Memory B cell (primary cell): ENCODE results near the gene EDRF1.

ENCODE experiments used
- ATAC-seq: fragments of 150-1000 bp; cut with Tn5 transposase; 2 replicates; pipeline ENCODE4 v1.10.0; 2021; ENCODE audit warnings: low read depth, mild to moderate bottlenecking, moderate library complexity
- DNase-seq, 2 donors: peaks; one replicate each; pipeline ENCODE4 v3.0.0; 2022; ENCODE audit warnings: low spot score in 2 of 2
- H3K27ac Mint-ChIP-seq: one replicate; pipeline ENCODE4 v1.8.0; 2022; ENCODE audit warnings: mild to moderate bottlenecking, moderate library complexity, mixed read lengths
- H3K27me3 Mint-ChIP-seq: one replicate; pipeline ENCODE4 v1.8.0; 2022; ENCODE audit warnings: mixed read lengths
- H3K36me3 Mint-ChIP-seq: one replicate; pipeline ENCODE4 v1.8.0; 2022; ENCODE audit warnings: mild to moderate bottlenecking, mixed read lengths
- H3K4me1 Mint-ChIP-seq: one replicate; pipeline ENCODE4 v1.8.0; 2022; ENCODE audit warnings: mixed read lengths
- H3K4me3 Mint-ChIP-seq: one replicate; pipeline ENCODE4 v1.8.0; 2022; ENCODE audit warnings: mild to moderate bottlenecking, moderate library complexity, mixed read lengths
- H3K9me3 Mint-ChIP-seq: one replicate; pipeline ENCODE4 v1.8.0; 2022; ENCODE audit warnings: mixed read lengths

Gene EDRF1

GRCh38 chr10:125727436-125727835, 7.9 kb downstream of the EDRF1 start:
- H3K36me3 Mint-ChIP-seq = peaks cover 39% of the 10 kb centered on the region
- no peak for DNase-seq
- H3K4me3 Mint-ChIP-seq = no peak overlapping the region
- H3K27ac Mint-ChIP-seq = no peak overlapping the region
- no peaks in the 10 kb centered on the region for H3K27me3 Mint-ChIP-seq
- H3K4me1 Mint-ChIP-seq = peaks cover 4% of the 10 kb centered on the region
- ATAC-seq = no peak
- no peaks in the 10 kb centered on the region for H3K9me3 Mint-ChIP-seq

- Mint-ChIP-seq H3K36me3 (peaks cover 42% of the 10 kb centered on the region), H3K27ac (peak overlapping the region; percentile 35), H3K4me1 (no peaks in the 10 kb centered on the region), H3K9me3 (no peaks in the 10 kb centered on the region), H3K27me3 (no peaks in the 10 kb centered on the region), H3K4me3 (no peak overlapping the region)
- ATAC-seq (no peak), DNase-seq (no peak)
These were observed 14.6 kb downstream of the EDRF1 start for GRCh38 chr10:125734148-125734547.

- Mint-ChIP-seq H3K4me1 (no peaks in the 10 kb centered on the region), H3K4me3 (no peak overlapping the region), H3K9me3 (no peaks in the 10 kb centered on the region), H3K36me3 (peaks cover 48% of the 10 kb centered on the region), H3K27ac (no peak overlapping the region), H3K27me3 (no peaks in the 10 kb centered on the region)
- DNase-seq (no peak), ATAC-seq (no peak)
These were observed 15.3 kb downstream of the EDRF1 start for GRCh38 chr10:125734823-125735222.

- Mint-ChIP-seq H3K27me3 (no peaks in the 10 kb centered on the region), H3K27ac (no peak overlapping the region), H3K9me3 (no peaks in the 10 kb centered on the region), H3K4me1 (no peaks in the 10 kb centered on the region), H3K36me3 (peaks cover 52% of the 10 kb centered on the region), H3K4me3 (no peak overlapping the region)
- no peak for DNase-seq
- ATAC-seq = no peak
These were observed 18.7 kb downstream of the EDRF1 start for GRCh38 chr10:125738206-125738605.

GRCh38 chr10:125739994-125740679, 20.6 kb downstream of the EDRF1 start:
- peaks cover 58% of the 10 kb centered on the region for H3K36me3 Mint-ChIP-seq
- ATAC-seq (no peak), DNase-seq (no peak)
- H3K27me3 Mint-ChIP-seq = no peaks in the 10 kb centered on the region
- H3K9me3 Mint-ChIP-seq = no peaks in the 10 kb centered on the region
- H3K4me3 Mint-ChIP-seq = no peak overlapping the region
- H3K4me1 Mint-ChIP-seq = no peaks in the 10 kb centered on the region
- H3K27ac Mint-ChIP-seq = no peak overlapping the region

- no peaks in the 10 kb centered on the region for H3K9me3 Mint-ChIP-seq
- no peaks in the 10 kb centered on the region for H3K4me1 Mint-ChIP-seq
- H3K27ac Mint-ChIP-seq = no peak overlapping the region
- H3K4me3 Mint-ChIP-seq = no peak overlapping the region
- no peaks in the 10 kb centered on the region for H3K27me3 Mint-ChIP-seq
- DNase-seq = no peak
- no peak for ATAC-seq
- H3K36me3 Mint-ChIP-seq = peaks cover 55% of the 10 kb centered on the region
These were observed 23.0 kb downstream of the EDRF1 start for GRCh38 chr10:125742465-125742864.

- Mint-ChIP-seq H3K4me3 (no peak overlapping the region), H3K9me3 (no peaks in the 10 kb centered on the region), H3K36me3 (peaks cover 62% of the 10 kb centered on the region), H3K27me3 (no peaks in the 10 kb centered on the region), H3K4me1 (no peaks in the 10 kb centered on the region), H3K27ac (no peak overlapping the region)
- no peak for DNase-seq
- ATAC-seq = no peak
These were observed 25.4 kb downstream of the EDRF1 start for GRCh38 chr10:125744909-125745308.

GRCh38 chr10:125747417-125747816, 27.9 kb downstream of the EDRF1 start:
- ATAC-seq (no peak), DNase-seq (no peak)
- Mint-ChIP-seq H3K9me3 (no peaks in the 10 kb centered on the region), H3K27me3 (no peaks in the 10 kb centered on the region), H3K36me3 (peaks cover 54% of the 10 kb centered on the region), H3K27ac (no peak overlapping the region), H3K4me3 (no peak overlapping the region), H3K4me1 (no peaks in the 10 kb centered on the region)

- ATAC-seq (no peak), DNase-seq (no peak)
- no peaks in the 10 kb centered on the region for H3K27me3 Mint-ChIP-seq
- no peak overlapping the region for H3K4me3 Mint-ChIP-seq
- peak overlapping the region; percentile 7 for H3K27ac Mint-ChIP-seq
- H3K4me1 Mint-ChIP-seq = no peaks in the 10 kb centered on the region
- peaks cover 49% of the 10 kb centered on the region for H3K36me3 Mint-ChIP-seq
- no peaks in the 10 kb centered on the region for H3K9me3 Mint-ChIP-seq
These were observed 36.7 kb downstream of the EDRF1 start for GRCh38 chr10:125756196-125756595.

GRCh38 chr10:125756853-125757487, 37.5 kb downstream of the EDRF1 start:
- Mint-ChIP-seq H3K36me3 (peaks cover 53% of the 10 kb centered on the region), H3K27ac (no peak overlapping the region)

GRCh38 chr10:125757742-125758141, 38.2 kb downstream of the EDRF1 start:
- Mint-ChIP-seq H3K27ac (no peak overlapping the region), H3K4me3 (no peak overlapping the region), H3K4me1 (no peaks in the 10 kb centered on the region), H3K27me3 (no peaks in the 10 kb centered on the region), H3K9me3 (no peaks in the 10 kb centered on the region), H3K36me3 (peaks cover 56% of the 10 kb centered on the region)
- no peak for ATAC-seq
- DNase-seq = no peak

More at GRCh38 chr10:125756853-125757487, 37.5 kb downstream of the EDRF1 start:
- Mint-ChIP-seq H3K9me3 (no peaks in the 10 kb centered on the region), H3K27me3 (no peaks in the 10 kb centered on the region), H3K4me3 (no peak overlapping the region), H3K4me1 (no peaks in the 10 kb centered on the region)
- DNase-seq (no peak), ATAC-seq (no peak)

- DNase-seq = no peak
- Mint-ChIP-seq H3K36me3 (peaks cover 49% of the 10 kb centered on the region), H3K4me3 (no peak overlapping the region), H3K4me1 (no peaks in the 10 kb centered on the region), H3K27me3 (no peaks in the 10 kb centered on the region), H3K9me3 (no peaks in the 10 kb centered on the region), H3K27ac (no peak overlapping the region)
- no peak for ATAC-seq
These were observed 42.5 kb downstream of the EDRF1 start for GRCh38 chr10:125761961-125762360.

GRCh38 chr10:125762692-125763648, 43.5 kb downstream of the EDRF1 start:
- Mint-ChIP-seq H3K4me1 (no peaks in the 10 kb centered on the region), H3K4me3 (no peak overlapping the region), H3K27ac (no peak overlapping the region), H3K9me3 (no peaks in the 10 kb centered on the region), H3K36me3 (peaks cover 43% of the 10 kb centered on the region), H3K27me3 (no peaks in the 10 kb centered on the region)
- DNase-seq (no peak), ATAC-seq (no peak)

- H3K36me3 Mint-ChIP-seq = peaks cover 29% of the 10 kb centered on the region
- no peak for ATAC-seq
These were observed 46.3 kb downstream of the EDRF1 start for GRCh38 chr10:125765835-125766234.

More at GRCh38 chr10:125765835-125766234, 46.3 kb downstream of the EDRF1 start:
- DNase-seq = no peak
- Mint-ChIP-seq H3K27ac (peak overlapping the region; percentile 19), H3K27me3 (no peaks in the 10 kb centered on the region), H3K9me3 (no peaks in the 10 kb centered on the region), H3K4me1 (no peaks in the 10 kb centered on the region), H3K4me3 (no peak overlapping the region)
